DOHH2 (cell line): ENCODE measurements around the gene DYNC2H1.

Experiments used
- H3F3A ChIP-seq: fragments of 200-600 bp; sonication (generic), shearing (Covaris generic); 2 replicates; pipeline ENCODE4 v1.6.0; 2016; ENCODE audit warnings: antibody characterized with exemption, mild to moderate bottlenecking; ENCODE audit not compliant: control insufficient read depth, insufficient read depth
- H3K27ac ChIP-seq: fragments of 200-600 bp; sonication (generic); 2 replicates; pipeline ENCODE4 v1.5.1; 2014; ENCODE audit warnings: low read depth, mild to moderate bottlenecking, low read length, moderate library complexity
- H3K27me3 ChIP-seq: fragments of 200-600 bp; sonication (generic); 2 replicates; pipeline ENCODE4 v1.6.1; 2014; ENCODE audit warnings: mild to moderate bottlenecking, low read length, mixed read lengths; ENCODE audit not compliant: control insufficient read depth
- H3K36me3 ChIP-seq: fragments of 200-600 bp; sonication (generic); 2 replicates; pipeline ENCODE4 v1.6.1; 2014; ENCODE audit warnings: mild to moderate bottlenecking, low read length, moderate library complexity, mixed read lengths; ENCODE audit not compliant: control insufficient read depth
- H3K4me1 ChIP-seq: fragments of 200-600 bp; sonication (generic); 2 replicates; pipeline ENCODE4 v1.6.1; 2014; ENCODE audit warnings: mild to moderate bottlenecking, low read length, mixed read lengths; ENCODE audit not compliant: control insufficient read depth
- H3K4me2 ChIP-seq: fragments of 200-600 bp; sonication (generic); 2 replicates; pipeline ENCODE4 v1.6.0; 2014; ENCODE audit warnings: mild to moderate bottlenecking, low read length, moderate library complexity
- H3K4me3 ChIP-seq: fragments of 200-600 bp; sonication (generic); 2 replicates; pipeline ENCODE4 v1.5.1; 2014; ENCODE audit warnings: mild to moderate bottlenecking, low read length, mixed read lengths
- H3K79me2 ChIP-seq: fragments of 200-600 bp; sonication (generic); 2 replicates; pipeline ENCODE4 v1.6.1; 2014; ENCODE audit warnings: mild to moderate bottlenecking, low read length, mixed read lengths; ENCODE audit not compliant: control insufficient read depth
- H3K9me2 ChIP-seq: fragments of 200-600 bp; sonication (generic); replicated peaks from 2 replicates; pipeline ENCODE4 v1.6.1; 2014; ENCODE audit warnings: mild to moderate bottlenecking, low read length, mixed read lengths; ENCODE audit not compliant: control insufficient read depth
- H3K9me3 ChIP-seq: fragments of 200-600 bp; sonication (generic); 2 replicates; pipeline ENCODE4 v1.6.1; 2014; ENCODE audit warnings: antibody characterized with exemption, low read length, mixed read lengths; ENCODE audit not compliant: control insufficient read depth, insufficient read depth
- H4K20me1 ChIP-seq: fragments of 200-600 bp; sonication (generic); 2 replicates; pipeline ENCODE4 v1.6.0; 2014; ENCODE audit warnings: low read depth, mild to moderate bottlenecking, antibody characterized with exemption, low read length, moderate library complexity; ENCODE audit not compliant: control insufficient read depth, insufficient read depth
- EZH2phosphoT487 ChIP-seq: fragments of 200-600 bp; sonication (generic); IDR thresholded peaks from 2 replicates; pipeline ENCODE4 v1.6.1; 2017; ENCODE audit warnings: borderline replicate concordance, mild to moderate bottlenecking, antibody characterized with exemption, low read length, moderate library complexity, mixed read lengths
- TF ChIP-seq, protein P1 (sequence below): fragments of 200-600 bp; sonication (generic); IDR thresholded peaks from one replicate; pipeline ENCODE4 v1.5.1; 2014; ENCODE audit warnings: antibody characterized with exemption, mild to moderate bottlenecking, low read depth, low read length; ENCODE audit not compliant: poor library complexity, severe bottlenecking

DYNC2H1 gene

DNA sequence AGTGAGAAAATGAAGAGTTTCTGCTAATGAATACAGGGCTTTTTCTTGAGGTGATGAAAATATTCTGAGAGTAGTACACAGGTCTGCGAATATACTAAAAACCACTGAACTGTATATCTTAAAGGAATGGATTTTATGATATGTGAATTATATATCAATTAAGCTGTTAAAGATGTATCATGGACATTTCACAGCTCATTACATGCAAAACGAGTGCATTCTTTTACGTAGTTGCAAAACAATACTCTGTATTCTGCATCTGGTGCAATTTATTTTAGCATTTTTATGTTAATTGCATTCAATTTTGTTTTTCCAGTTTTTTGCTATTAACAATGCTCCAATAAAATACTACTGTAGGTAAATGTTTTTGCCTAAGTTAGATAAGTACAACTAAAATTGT is 411.6 kb downstream of the DYNC2H1 start:
- Histone ChIP-seq H3K9me3 (no peaks in the 10 kb centered on the region), H3K36me3 (no peaks in the 10 kb centered on the region), H3K27me3 (no peaks in the 10 kb centered on the region), H3K4me2 (no peak overlapping the region), H3K79me2 (no peaks in the 10 kb centered on the region), H3K4me1 (no peaks in the 10 kb centered on the region), H3K27ac (no peak overlapping the region), H3F3A (no peaks in the 10 kb centered on the region), H4K20me1 (no peaks in the 10 kb centered on the region), H3K4me3 (no peak overlapping the region), H3K9me2 (no peaks in the 10 kb centered on the region)
- TF ChIP-seq EZH2phosphoT487, result no peak
- TF ChIP-seq, protein P1, sequence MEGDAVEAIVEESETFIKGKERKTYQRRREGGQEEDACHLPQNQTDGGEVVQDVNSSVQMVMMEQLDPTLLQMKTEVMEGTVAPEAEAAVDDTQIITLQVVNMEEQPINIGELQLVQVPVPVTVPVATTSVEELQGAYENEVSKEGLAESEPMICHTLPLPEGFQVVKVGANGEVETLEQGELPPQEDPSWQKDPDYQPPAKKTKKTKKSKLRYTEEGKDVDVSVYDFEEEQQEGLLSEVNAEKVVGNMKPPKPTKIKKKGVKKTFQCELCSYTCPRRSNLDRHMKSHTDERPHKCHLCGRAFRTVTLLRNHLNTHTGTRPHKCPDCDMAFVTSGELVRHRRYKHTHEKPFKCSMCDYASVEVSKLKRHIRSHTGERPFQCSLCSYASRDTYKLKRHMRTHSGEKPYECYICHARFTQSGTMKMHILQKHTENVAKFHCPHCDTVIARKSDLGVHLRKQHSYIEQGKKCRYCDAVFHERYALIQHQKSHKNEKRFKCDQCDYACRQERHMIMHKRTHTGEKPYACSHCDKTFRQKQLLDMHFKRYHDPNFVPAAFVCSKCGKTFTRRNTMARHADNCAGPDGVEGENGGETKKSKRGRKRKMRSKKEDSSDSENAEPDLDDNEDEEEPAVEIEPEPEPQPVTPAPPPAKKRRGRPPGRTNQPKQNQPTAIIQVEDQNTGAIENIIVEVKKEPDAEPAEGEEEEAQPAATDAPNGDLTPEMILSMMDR, result no peak

DNA sequence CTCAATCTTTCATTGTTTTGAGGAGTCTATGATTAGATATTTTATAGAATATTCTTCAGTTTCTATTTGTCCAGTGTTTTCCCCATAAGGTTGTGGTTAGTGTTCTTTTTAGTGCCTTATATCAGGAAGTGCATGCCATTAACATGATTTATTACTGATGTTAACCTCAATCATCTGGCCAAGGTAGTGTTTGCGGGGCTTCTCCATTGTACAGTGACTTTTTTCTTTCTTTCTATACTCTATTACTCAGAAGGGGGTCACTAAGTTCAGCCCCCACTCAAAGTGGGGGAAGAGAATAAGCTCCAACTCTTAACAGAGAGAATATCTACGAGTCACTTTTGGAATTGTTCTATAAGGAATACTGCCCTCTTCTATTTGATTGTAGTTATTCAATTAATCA is 415.8 kb downstream of the DYNC2H1 start:
- Histone ChIP-seq H3K79me2 (no peaks in the 10 kb centered on the region), H3K4me3 (no peak overlapping the region), H3F3A (no peaks in the 10 kb centered on the region), H3K4me2 (no peak overlapping the region), H3K4me1 (no peaks in the 10 kb centered on the region), H4K20me1 (no peaks in the 10 kb centered on the region), H3K9me2 (no peaks in the 10 kb centered on the region), H3K9me3 (no peaks in the 10 kb centered on the region), H3K27ac (no peak overlapping the region), H3K36me3 (no peaks in the 10 kb centered on the region), H3K27me3 (no peaks in the 10 kb centered on the region)
- TF ChIP-seq, protein P1, result no peak
- TF ChIP-seq EZH2phosphoT487, result no peak

DNA sequence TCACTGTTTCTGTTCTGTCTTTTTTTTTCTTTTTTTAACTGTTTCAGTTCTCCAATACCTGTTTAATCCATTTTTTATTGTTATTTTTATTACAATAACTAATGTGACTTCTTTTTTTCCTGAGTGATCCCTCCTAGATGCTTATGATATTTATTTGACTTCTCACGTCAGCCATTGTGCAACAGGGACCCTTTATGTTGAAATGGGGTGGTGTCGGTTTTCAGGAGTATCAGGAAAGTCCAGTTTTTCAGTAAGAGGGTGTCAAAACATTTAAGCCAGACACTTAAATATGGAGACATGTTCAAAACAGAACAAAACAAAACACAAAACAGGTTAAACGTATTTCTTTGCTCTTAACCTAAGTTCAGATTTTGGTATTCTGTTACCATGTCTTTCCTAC is 418.8 kb downstream of the DYNC2H1 start:
- TF ChIP-seq, protein P1, result no peak
- TF ChIP-seq EZH2phosphoT487, result no peak
- no peak overlapping the region for H3K4me2 ChIP-seq
- no peaks in the 10 kb centered on the region for H3K27me3 ChIP-seq
- no peaks in the 10 kb centered on the region for H3K36me3 ChIP-seq
- no peaks in the 10 kb centered on the region for H4K20me1 ChIP-seq
- H3K4me3 ChIP-seq, result no peak overlapping the region
- no peaks in the 10 kb centered on the region for H3K79me2 ChIP-seq
- no peaks in the 10 kb centered on the region for H3K9me3 ChIP-seq
- H3K9me2 ChIP-seq, result no peaks in the 10 kb centered on the region
- H3K4me1 ChIP-seq, result no peaks in the 10 kb centered on the region
- no peak overlapping the region for H3K27ac ChIP-seq
- H3F3A ChIP-seq, result no peaks in the 10 kb centered on the region

DNA sequence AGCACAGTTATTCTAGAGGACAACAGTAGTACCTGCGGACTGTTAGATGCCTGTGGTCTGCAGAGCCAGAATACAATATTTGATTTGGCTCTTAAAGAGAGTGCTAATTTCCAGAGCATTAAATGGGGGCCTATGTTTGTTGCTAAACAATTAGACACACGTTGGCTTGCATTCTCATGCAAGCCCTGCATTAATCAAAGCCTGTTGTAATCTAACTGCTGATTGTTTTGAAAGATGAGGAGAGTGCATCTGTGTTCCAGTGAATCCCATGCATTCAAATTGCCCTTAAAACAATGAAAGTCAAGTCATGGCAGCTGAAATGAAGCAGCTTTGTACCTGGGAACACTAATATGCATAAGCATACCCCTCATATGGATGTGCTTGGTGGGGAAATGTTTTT is 419.4 kb downstream of the DYNC2H1 start:
- Histone ChIP-seq H3K9me2 (no peaks in the 10 kb centered on the region), H3K79me2 (no peaks in the 10 kb centered on the region), H3K4me1 (no peaks in the 10 kb centered on the region), H3K27ac (no peak overlapping the region), H3K4me2 (no peak overlapping the region), H3K9me3 (no peaks in the 10 kb centered on the region), H4K20me1 (no peaks in the 10 kb centered on the region), H3K4me3 (no peak overlapping the region), H3F3A (no peaks in the 10 kb centered on the region), H3K36me3 (no peaks in the 10 kb centered on the region), H3K27me3 (no peaks in the 10 kb centered on the region)
- no peak for TF ChIP-seq EZH2phosphoT487
- TF ChIP-seq, protein P1, result no peak
